Osteocyte (in vitro differentiated cells): ENCODE measurements around the gene SPPL2C. TPM values are rescaled to one million over a fixed set of nuclear protein-coding genes. Genes with fewer than 3 reads are reported as not detected.

ENCODE experiments used
- DNase-seq: peaks from one replicate; pipeline ENCODE4 v3.0.0; 2021; ENCODE audit warnings: mixed read lengths; ENCODE audit not compliant: unreplicated experiment; ENCODE audit errors: extremely low spot score
- H3K27ac Mint-ChIP-seq: one replicate; pipeline ENCODE4 v1.8.0; 2021; ENCODE audit warnings: mild to moderate bottlenecking, mixed read lengths; ENCODE audit not compliant: unreplicated experiment
- H3K27me3 Mint-ChIP-seq: one replicate; pipeline ENCODE4 v1.8.0; 2021; ENCODE audit warnings: mixed read lengths; ENCODE audit not compliant: unreplicated experiment
- H3K36me3 Mint-ChIP-seq: one replicate; pipeline ENCODE4 v1.8.0; 2021; ENCODE audit warnings: mixed read lengths; ENCODE audit not compliant: unreplicated experiment
- H3K4me1 Mint-ChIP-seq: one replicate; pipeline ENCODE4 v1.8.0; 2021; ENCODE audit warnings: mixed read lengths; ENCODE audit not compliant: unreplicated experiment
- H3K4me3 Mint-ChIP-seq: one replicate; pipeline ENCODE4 v1.8.0; 2021; ENCODE audit warnings: mild to moderate bottlenecking, moderate library complexity, mixed read lengths; ENCODE audit not compliant: unreplicated experiment
- H3K9me3 Mint-ChIP-seq: one replicate; pipeline ENCODE4 v1.8.0; 2021; ENCODE audit warnings: mixed read lengths; ENCODE audit not compliant: unreplicated experiment
- CTCF ChIP-seq: fragments of 200-600 bp; sonication (generic); IDR thresholded peaks from 2 replicates; pipeline ENCODE4 v1.5.0; 2021; ENCODE audit warnings: antibody characterized with exemption, mild to moderate bottlenecking, moderate library complexity
- total RNA-seq: library from RNA; stranded (reverse); gene quantifications from 2 replicates; pipeline ENCODE4 v1.2.1, GENCODE V29; 2021

Gene SPPL2C
- total RNA-seq, 1 donor from 2014 or later = not detected

GRCh38 chr17:45868276-45868675 lies 23.6 kb downstream of the SPPL2C start:
- H3K27me3 Mint-ChIP-seq = peaks cover 25% of the 10 kb centered on the region
- DNase-seq = no peak
- H3K4me3 Mint-ChIP-seq = no peak overlapping the region
- TF ChIP-seq CTCF = no peak
- H3K9me3 Mint-ChIP-seq = no peaks in the 10 kb centered on the region
- H3K4me1 Mint-ChIP-seq = peaks cover 6% of the 10 kb centered on the region
- no peak overlapping the region for H3K27ac Mint-ChIP-seq
- H3K36me3 Mint-ChIP-seq = no peaks in the 10 kb centered on the region

GRCh38 chr17:45869676-45870341 lies 25.1 kb downstream of the SPPL2C start:
- Mint-ChIP-seq H3K4me1 (peaks cover 7% of the 10 kb centered on the region), H3K4me3 (no peak overlapping the region), H3K9me3 (no peaks in the 10 kb centered on the region), H3K27ac (no peak overlapping the region), H3K27me3 (peaks cover 18% of the 10 kb centered on the region), H3K36me3 (no peaks in the 10 kb centered on the region)
- no peak for DNase-seq
- no peak for TF ChIP-seq CTCF

- no peak overlapping the region for H3K27ac Mint-ChIP-seq
- no peak for TF ChIP-seq CTCF
- no peaks in the 10 kb centered on the region for H3K9me3 Mint-ChIP-seq
- no peaks in the 10 kb centered on the region for H3K36me3 Mint-ChIP-seq
- peaks cover 13% of the 10 kb centered on the region for H3K27me3 Mint-ChIP-seq
- no peak overlapping the region for H3K4me3 Mint-ChIP-seq
- DNase-seq = no peak
- peaks cover 7% of the 10 kb centered on the region for H3K4me1 Mint-ChIP-seq
These were observed 25.8 kb downstream of the SPPL2C start for GRCh38 chr17:45870342-45870974.

GRCh38 chr17:45871718-45872117 lies 27.0 kb downstream of the SPPL2C start:
- H3K27ac Mint-ChIP-seq = no peak overlapping the region
- no peak for TF ChIP-seq CTCF
- no peak overlapping the region for H3K4me3 Mint-ChIP-seq
- H3K4me1 Mint-ChIP-seq = peaks cover 7% of the 10 kb centered on the region
- no peak for DNase-seq
- no peaks in the 10 kb centered on the region for H3K9me3 Mint-ChIP-seq
- peaks cover 15% of the 10 kb centered on the region for H3K27me3 Mint-ChIP-seq
- no peaks in the 10 kb centered on the region for H3K36me3 Mint-ChIP-seq

GRCh38 chr17:45873728-45874127 lies 29.0 kb downstream of the SPPL2C start:
- peaks cover 24% of the 10 kb centered on the region for H3K27me3 Mint-ChIP-seq
- TF ChIP-seq CTCF = no peak
- no peak for DNase-seq
- no peaks in the 10 kb centered on the region for H3K36me3 Mint-ChIP-seq
- peaks cover 7% of the 10 kb centered on the region for H3K4me1 Mint-ChIP-seq
- H3K27ac Mint-ChIP-seq = no peak overlapping the region
- H3K4me3 Mint-ChIP-seq = no peak overlapping the region
- H3K9me3 Mint-ChIP-seq = no peaks in the 10 kb centered on the region
